ENCODE results near the gene FOXL1.

Gene FOXL1

GRCh38 chr16:86578061-86578599 is at the start of gene FOXL1:
FOXL1 (plus strand) TSS chr16:86578549; CDS start chr16:86578724, 175 bp downstream.
- no peak for DNase-seq (ENCODE audit: low spot score)

GRCh38 chr16:86529160-86529559 is 49.2 kb upstream of the FOXL1 start:
- no peak for DNase-seq (ENCODE audit: low spot score)

GRCh38 chr16:86530251-86531190 is 47.8 kb upstream of the FOXL1 start:
- DNase-seq (ENCODE audit: low spot score) = no peak

DNA sequence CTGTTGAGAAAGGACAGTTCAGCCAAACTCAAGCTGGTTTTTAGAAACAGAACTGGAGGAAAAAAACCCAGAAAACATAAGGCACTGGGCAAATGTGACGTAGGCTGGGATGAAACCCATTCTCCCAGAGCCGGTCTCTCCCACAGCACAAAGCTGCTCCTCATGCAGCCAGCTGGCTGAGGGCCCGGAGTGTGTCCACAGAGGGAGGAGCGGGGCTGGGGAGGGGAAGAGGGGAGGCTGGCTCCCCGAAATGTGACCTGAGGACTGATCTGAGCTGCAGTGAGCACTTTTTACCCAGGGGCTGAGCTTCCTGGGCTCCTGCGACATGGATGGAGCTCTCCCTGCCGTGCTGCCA is 47.2 kb upstream of the FOXL1 start:
- no peak for DNase-seq (ENCODE audit: low spot score)

- DNase-seq (ENCODE audit: low spot score) = no peak
These were observed 46.5 kb upstream of the FOXL1 start for GRCh38 chr16:86531641-86532525.

DNA sequence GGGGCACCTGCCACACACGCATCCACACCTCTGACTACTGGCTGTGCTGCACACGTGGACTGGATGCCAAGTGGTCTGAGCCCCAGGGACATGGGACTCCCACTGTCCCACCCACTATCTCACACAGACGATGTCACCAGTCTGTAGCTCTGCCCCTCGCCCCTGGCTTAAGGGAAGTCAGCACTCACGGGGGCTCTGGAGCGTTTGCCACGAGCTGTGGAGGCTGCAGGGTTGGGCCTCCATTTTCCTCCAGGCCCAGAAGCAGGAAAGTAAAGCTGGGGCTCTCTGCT is 45.9 kb upstream of the FOXL1 start:
- DNase-seq (ENCODE audit: low spot score) = no peak

- no peak for DNase-seq (ENCODE audit: low spot score)
These were observed 45.3 kb upstream of the FOXL1 start for GRCh38 chr16:86533076-86533475.

DNA sequence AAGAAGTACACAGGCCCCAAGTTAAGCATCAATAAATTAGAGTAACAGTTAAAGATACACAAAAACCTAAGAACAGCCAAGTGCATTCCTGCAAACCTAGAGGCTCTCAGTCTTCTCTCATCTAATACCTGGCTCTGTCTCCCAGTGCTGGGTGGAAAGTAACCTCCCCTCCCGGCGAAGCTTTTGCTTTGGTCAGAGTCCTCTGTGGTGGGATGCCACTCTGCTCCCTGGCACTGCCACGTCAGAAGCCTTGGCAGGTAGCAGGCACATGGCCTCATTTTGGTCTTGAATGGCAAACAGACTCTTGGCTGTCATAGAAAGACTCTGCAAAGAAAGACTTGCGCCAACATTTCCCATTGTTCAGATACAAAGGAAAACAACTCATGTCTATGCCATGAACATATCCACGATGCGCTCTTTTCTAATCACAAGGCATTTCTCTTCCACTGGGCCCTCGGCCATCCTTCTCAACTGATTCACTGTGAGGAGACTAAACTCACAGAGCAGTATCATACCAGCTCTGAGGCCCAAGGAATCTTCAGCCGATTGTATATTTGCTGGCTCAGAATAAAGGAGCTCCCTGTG is 44.5 kb upstream of the FOXL1 start:
- DNase-seq (ENCODE audit: low spot score) = no peak

- no peak for DNase-seq (ENCODE audit: low spot score)
These were observed 43.4 kb upstream of the FOXL1 start for GRCh38 chr16:86534779-86535615.

GRCh38 chr16:86536621-86537020 is 41.7 kb upstream of the FOXL1 start:
- DNase-seq (ENCODE audit: low spot score) = no peak

- no peak for DNase-seq (ENCODE audit: low spot score)
These were observed 40.9 kb upstream of the FOXL1 start for GRCh38 chr16:86537486-86537885.

GRCh38 chr16:86538196-86538780 is 40.1 kb upstream of the FOXL1 start:
- DNase-seq (ENCODE audit: low spot score) = no peak

- no peak for DNase-seq (ENCODE audit: low spot score)
These were observed 37.5 kb upstream of the FOXL1 start for GRCh38 chr16:86540894-86541293.

- no peak for DNase-seq (ENCODE audit: low spot score)
These were observed 36.8 kb upstream of the FOXL1 start for GRCh38 chr16:86541560-86541959.

GRCh38 chr16:86542756-86543750 is 35.3 kb upstream of the FOXL1 start:
- no peak for DNase-seq (ENCODE audit: low spot score)

GRCh38 chr16:86545481-86545880 is 32.9 kb upstream of the FOXL1 start:
- DNase-seq (ENCODE audit: low spot score) = no peak

GRCh38 chr16:86545954-86546637 is 32.3 kb upstream of the FOXL1 start:
- no peak for DNase-seq (ENCODE audit: low spot score)

- DNase-seq (ENCODE audit: low spot score) = no peak
These were observed 31.7 kb upstream of the FOXL1 start for GRCh38 chr16:86546638-86547013.

GRCh38 chr16:86547286-86547685 is 31.1 kb upstream of the FOXL1 start:
- no peak for DNase-seq (ENCODE audit: low spot score)
